OCI-LY7 (cell line): ENCODE measurements around the gene HRH1.
"Not testable (repeated sequence)": the region's sequence is repeated elsewhere in the genome, so short reads cannot be mapped to it uniquely, and the experiment has no call there.

Source experiments
- CTCF ChIP-seq: fragments of 200-600 bp; sonication (generic); conservative IDR thresholded peaks from 2 replicates; pipeline ENCODE4 v1.5.1; 2014; ENCODE audit warnings: mild to moderate bottlenecking, antibody characterized with exemption, low read length, moderate library complexity, mixed read lengths
- EZH2phosphoT487 ChIP-seq: fragments of 200-600 bp; sonication (generic); IDR thresholded peaks from 2 replicates; pipeline ENCODE4 v1.6.1; 2018; ENCODE audit warnings: low read depth, borderline replicate concordance, mild to moderate bottlenecking, mixed run types, antibody characterized with exemption, low read length, moderate library complexity, mixed read lengths

GRCh38 chr3:11113316-11113715 lies 41.0 kb upstream of the HRH1 start:
- not testable (repeated sequence) for TF ChIP-seq CTCF, EZH2phosphoT487
